Measurements from ENCODE around the gene COL18A1. TPM values are rescaled to one million over a fixed set of nuclear protein-coding genes. Genes with fewer than 3 reads are reported as not detected.

The COL18A1 gene
- polyA plus RNA-seq, 1 donor (not counting 4 experiments of a cell fraction or from before 2014, with no cell fraction given) = 13.0 TPM

DNA sequence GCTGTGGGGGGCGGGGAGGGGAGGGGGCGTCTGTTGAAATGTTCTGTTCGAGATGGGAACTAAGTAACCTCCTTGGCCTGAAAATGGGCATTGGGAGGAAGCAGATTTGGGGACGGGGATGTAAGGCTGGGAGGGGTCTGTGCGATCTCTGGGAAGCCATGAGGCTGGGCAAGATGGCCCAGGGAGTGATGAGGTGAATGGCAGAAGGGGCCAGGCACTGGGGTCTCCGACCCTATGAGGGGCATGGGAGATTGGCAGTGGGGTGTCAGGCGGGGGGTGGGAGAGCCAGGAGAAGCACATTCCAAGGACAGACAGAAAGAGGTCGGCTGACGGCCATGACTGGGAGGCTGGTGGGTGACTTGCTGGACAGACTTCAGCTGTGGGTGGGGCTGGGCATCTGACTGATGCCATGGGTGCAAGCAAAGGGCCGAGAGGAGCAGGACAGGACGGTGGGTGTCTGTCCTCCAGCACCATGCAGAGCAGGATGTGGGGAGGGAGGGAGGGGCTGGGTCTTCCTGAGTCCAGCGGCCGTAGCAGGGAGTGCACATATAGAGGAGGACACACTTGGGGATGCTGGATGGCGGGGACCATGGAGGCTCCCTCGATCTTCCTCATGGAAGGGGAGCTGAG is 30.0 kb upstream of the COL18A1 start:
- Histone ChIP-seq H2AFZ (ENCODE audit: control insufficient read depth, low read length) (no peak overlapping the region), H3K27ac (ENCODE audit: control insufficient read depth, insufficient read depth, low read length) (no peak overlapping the region), H3K9me1 (ENCODE audit: control insufficient read depth, extremely low read depth, insufficient read depth, low read length) (no peaks in the 10 kb centered on the region), H3K9me3 (ENCODE audit: control insufficient read depth, low read depth, low read length) (no peaks in the 10 kb centered on the region), H4K20me1 (ENCODE audit: control insufficient read depth, extremely low read depth, insufficient read depth, low read length) (no peaks in the 10 kb centered on the region), H3K79me2 (ENCODE audit: control insufficient read depth, insufficient read depth, low read length) (no peaks in the 10 kb centered on the region), H3K9ac (ENCODE audit: control insufficient read depth, extremely low read depth, insufficient read depth, low read length) (no peak overlapping the region), H3K4me2 (ENCODE audit: control insufficient read depth, extremely low read depth, insufficient read depth, low read depth, low read length) (no peak overlapping the region), H3K4me3 (ENCODE audit: control insufficient read depth in 2 of 3, extremely low read depth in 1 of 3, insufficient read depth in 2 of 3, low read depth in 1 of 3, low read length in 3 of 3) (no peak overlapping the region), H3K36me3 (ENCODE audit: control insufficient read depth in 2 of 2, extremely low read depth in 1 of 2, insufficient read depth in 2 of 2, low read length in 2 of 2) (no peaks in the 10 kb centered on the region), H3K4me1 (ENCODE audit: control insufficient read depth, extremely low read depth, insufficient read depth, low read length) (peaks cover 13% of the 10 kb centered on the region), H3K27me3 (ENCODE audit: control insufficient read depth, extremely low read depth, insufficient read depth, low read length) (peaks cover 12% of the 10 kb centered on the region)
- FAIRE-seq (no peak), DNase-seq (ENCODE audit: low read depth, low spot score) (no peak)
- TF ChIP-seq EZH2 (IDR thresholded peaks at IDR 0.05; ENCODE audit: low read length) = no peak
- TF ChIP-seq, protein P1, sequence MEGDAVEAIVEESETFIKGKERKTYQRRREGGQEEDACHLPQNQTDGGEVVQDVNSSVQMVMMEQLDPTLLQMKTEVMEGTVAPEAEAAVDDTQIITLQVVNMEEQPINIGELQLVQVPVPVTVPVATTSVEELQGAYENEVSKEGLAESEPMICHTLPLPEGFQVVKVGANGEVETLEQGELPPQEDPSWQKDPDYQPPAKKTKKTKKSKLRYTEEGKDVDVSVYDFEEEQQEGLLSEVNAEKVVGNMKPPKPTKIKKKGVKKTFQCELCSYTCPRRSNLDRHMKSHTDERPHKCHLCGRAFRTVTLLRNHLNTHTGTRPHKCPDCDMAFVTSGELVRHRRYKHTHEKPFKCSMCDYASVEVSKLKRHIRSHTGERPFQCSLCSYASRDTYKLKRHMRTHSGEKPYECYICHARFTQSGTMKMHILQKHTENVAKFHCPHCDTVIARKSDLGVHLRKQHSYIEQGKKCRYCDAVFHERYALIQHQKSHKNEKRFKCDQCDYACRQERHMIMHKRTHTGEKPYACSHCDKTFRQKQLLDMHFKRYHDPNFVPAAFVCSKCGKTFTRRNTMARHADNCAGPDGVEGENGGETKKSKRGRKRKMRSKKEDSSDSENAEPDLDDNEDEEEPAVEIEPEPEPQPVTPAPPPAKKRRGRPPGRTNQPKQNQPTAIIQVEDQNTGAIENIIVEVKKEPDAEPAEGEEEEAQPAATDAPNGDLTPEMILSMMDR (optimal IDR thresholded peaks at IDR 0.05 in 1 of 3, IDR thresholded peaks at IDR 0.05 in 1 of 3, conservative IDR thresholded peaks at IDR 0.05 in 1 of 3; ENCODE audit: extremely low read depth in 1 of 3, insufficient read depth in 2 of 3, low read length in 3 of 3) = no peak
- dilution Hi-C loops (cut with MboI; ENCODE audit: extremely low pct_ligation_motif_present, low sequenced_read_pairs) = no loop called here

DNA sequence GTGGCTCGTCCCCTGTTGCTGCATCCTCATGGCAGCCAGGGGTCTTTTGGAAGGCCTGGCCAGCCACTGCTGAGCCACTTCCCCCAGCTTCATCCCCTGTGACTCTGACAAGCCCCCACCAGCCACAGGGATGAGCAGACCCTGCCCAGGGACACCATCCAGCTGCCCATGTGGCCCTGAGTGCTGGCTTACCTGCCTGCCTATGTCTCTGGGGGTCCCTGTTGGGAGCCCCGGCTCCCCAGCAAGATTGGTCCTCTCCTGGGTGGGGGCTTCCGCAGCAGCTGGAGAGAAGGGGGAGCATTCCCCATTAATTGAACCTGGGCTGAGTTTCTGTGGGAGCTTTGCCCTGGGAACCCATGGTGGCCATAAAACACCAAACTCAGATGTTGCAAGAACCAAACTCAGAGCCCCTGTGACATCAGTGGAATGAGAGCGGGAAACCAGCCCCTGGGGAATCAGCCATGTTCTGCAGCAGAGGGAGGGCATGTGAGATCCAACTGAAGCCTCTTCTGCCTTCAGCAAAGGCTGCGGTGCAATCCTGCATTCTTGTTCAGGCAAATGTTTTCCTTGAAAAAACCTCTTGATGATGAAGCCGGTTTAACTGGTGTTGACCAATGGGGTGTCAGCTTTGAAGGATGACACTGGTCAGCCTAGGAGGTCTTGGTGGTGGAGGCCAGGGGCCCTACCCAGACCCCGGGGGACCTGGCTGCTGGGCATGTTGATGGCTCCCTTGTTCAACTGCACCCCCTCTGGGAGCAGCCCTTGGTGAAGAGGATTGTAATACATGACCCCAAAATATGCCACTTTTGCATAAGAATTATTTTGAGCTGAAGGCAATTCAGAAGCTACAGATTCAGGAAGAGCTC is 28.3 kb upstream of the COL18A1 start:
- Histone ChIP-seq H3K9ac (ENCODE audit: control insufficient read depth, extremely low read depth, insufficient read depth, low read length) (no peak overlapping the region), H3K27me3 (ENCODE audit: control insufficient read depth, extremely low read depth, insufficient read depth, low read length) (peaks cover 12% of the 10 kb centered on the region), H3K9me1 (ENCODE audit: control insufficient read depth, extremely low read depth, insufficient read depth, low read length) (no peaks in the 10 kb centered on the region), H3K36me3 (ENCODE audit: control insufficient read depth in 2 of 2, extremely low read depth in 1 of 2, insufficient read depth in 2 of 2, low read length in 2 of 2) (no peaks in the 10 kb centered on the region), H3K4me1 (ENCODE audit: control insufficient read depth, extremely low read depth, insufficient read depth, low read length) (peaks cover 13% of the 10 kb centered on the region), H4K20me1 (ENCODE audit: control insufficient read depth, extremely low read depth, insufficient read depth, low read length) (no peaks in the 10 kb centered on the region), H3K4me3 (ENCODE audit: control insufficient read depth in 2 of 3, extremely low read depth in 1 of 3, insufficient read depth in 2 of 3, low read depth in 1 of 3, low read length in 3 of 3) (no peak overlapping the region), H3K4me2 (ENCODE audit: control insufficient read depth, extremely low read depth, insufficient read depth, low read depth, low read length) (no peak overlapping the region), H2AFZ (ENCODE audit: control insufficient read depth, low read length) (no peak overlapping the region), H3K27ac (ENCODE audit: control insufficient read depth, insufficient read depth, low read length) (no peak overlapping the region), H3K9me3 (ENCODE audit: control insufficient read depth, low read depth, low read length) (no peaks in the 10 kb centered on the region), H3K79me2 (ENCODE audit: control insufficient read depth, insufficient read depth, low read length) (no peaks in the 10 kb centered on the region)
- no peak for FAIRE-seq
- TF ChIP-seq, protein P1 (optimal IDR thresholded peaks at IDR 0.05 in 1 of 3, IDR thresholded peaks at IDR 0.05 in 1 of 3, conservative IDR thresholded peaks at IDR 0.05 in 1 of 3; ENCODE audit: extremely low read depth in 1 of 3, insufficient read depth in 2 of 3, low read length in 3 of 3) = no peak
- dilution Hi-C loops (cut with MboI; ENCODE audit: extremely low pct_ligation_motif_present, low sequenced_read_pairs) = no loop called here
- DNase-seq (ENCODE audit: low read depth, low spot score) = no peak

Data from keratinocyte (primary cell).